Activated CD4-positive, alpha-beta T cell treated with anti-CD3 and anti-CD28 coated beads, Interleukin-2, amount 10 ng/mL, durations not matched to agents 7 days and 5 days (primary cell): Measurements from ENCODE around the gene RPS6KA4. TPM values are rescaled to one million over a fixed set of nuclear protein-coding genes. Genes with fewer than 3 reads are reported as not detected.
"Not testable (repeated sequence)": the region's sequence is repeated elsewhere in the genome, so short reads cannot be mapped to it uniquely, and the experiment has no call there.

Experiments used
- CTCF ChIA-PET: fragments of 350-600 bp; sonication (Branson Sonifier 250); formaldehyde crosslinking; loops from one replicate; lab custom pipeline; 2021; ENCODE audit warnings: antibody characterized with exemption; lab: Charles Lee
- POLR2A ChIA-PET: fragments of 350-600 bp; sonication (Branson Sonifier 250); formaldehyde crosslinking; loops from one replicate; lab custom pipeline; 2021; ENCODE audit warnings: antibody characterized with exemption; lab: Charles Lee
- DNase-seq: peaks from one replicate; pipeline ENCODE4 v3.0.0-alpha.2; 2020
- H3K27ac Mint-ChIP-seq: one replicate; pipeline ENCODE4 v1.8.0; 2021; ENCODE audit warnings: mild to moderate bottlenecking, moderate library complexity, mixed read lengths
- H3K27me3 Mint-ChIP-seq: one replicate; pipeline ENCODE4 v1.8.0; 2021; ENCODE audit warnings: mixed read lengths
- H3K36me3 Mint-ChIP-seq: one replicate; pipeline ENCODE4 v1.8.0; 2021; ENCODE audit warnings: low read depth, mixed read lengths
- H3K4me1 Mint-ChIP-seq: one replicate; pipeline ENCODE4 v1.8.0; 2021; ENCODE audit warnings: mixed read lengths
- H3K4me3 Mint-ChIP-seq: one replicate; pipeline ENCODE4 v1.8.0; 2021; ENCODE audit warnings: mild to moderate bottlenecking, moderate library complexity, mixed read lengths
- H3K9me3 Mint-ChIP-seq: one replicate; pipeline ENCODE4 v1.8.0; 2021; ENCODE audit warnings: mixed read lengths
- total RNA-seq, 2 experiments: library from RNA; stranded (reverse); gene quantifications; one replicate each; pipeline ENCODE4 v1.2.3, GENCODE V29; 2021

The RPS6KA4 gene
- total RNA-seq, result 10 to 100 TPM; 31.0 to 43.0 TPM

GRCh38 chr11:64358907-64359711, at the start of gene RPS6KA4:
Gene RPS6KA4, plus strand, starts transcription at chr11:64359162. Its CDS starts 74 bp downstream, at chr11:64359236.
- Mint-ChIP-seq H3K9me3 (no peaks in the 10 kb centered on the region), H3K27ac (peak within 1 kb of the TSS; percentile 87), H3K4me3 (peak within 1 kb of the TSS; percentile 97), H3K36me3 (peaks cover 31% of the 10 kb centered on the region), H3K4me1 (peaks cover 48% of the 10 kb centered on the region), H3K27me3 (no peaks in the 10 kb centered on the region)
- CTCF ChIA-PET, result interaction anchor here (0.7 to 3.1 kb wide), 9 partner anchors 9 to 54 kb away, joined by 3 to 17 read pairs (median 4); no protein-coding TSS in a partner anchor
- POLR2A ChIA-PET, result no interaction called here
- DNase-seq, result peak; percentile 50

GRCh38 chr11:64312947-64313346, 46.0 kb upstream of the RPS6KA4 start:
- peaks cover 23% of the 10 kb centered on the region for H3K36me3 Mint-ChIP-seq
- CTCF ChIA-PET, result interaction anchor here (0.6 to 2.5 kb wide), 4 partner anchors 9 to 1352 kb away, joined by 3 to 12 read pairs (median 3); no protein-coding TSS in a partner anchor
- no peaks in the 10 kb centered on the region for H3K27me3 Mint-ChIP-seq
- no peaks in the 10 kb centered on the region for H3K9me3 Mint-ChIP-seq
- peaks cover 36% of the 10 kb centered on the region for H3K4me1 Mint-ChIP-seq
- POLR2A ChIA-PET, result no interaction called here
- peak overlapping the region; percentile 65 for H3K27ac Mint-ChIP-seq
- H3K4me3 Mint-ChIP-seq, result no peak overlapping the region
- no peak for DNase-seq

- no peaks in the 10 kb centered on the region for H3K9me3 Mint-ChIP-seq
- CTCF ChIA-PET, result interaction anchor here (0.6 to 2.5 kb wide), 6 partner anchors 9 to 1352 kb away, joined by 3 to 12 read pairs (median 3); no protein-coding TSS in a partner anchor
- no peak for DNase-seq
- no peak overlapping the region for H3K27ac Mint-ChIP-seq
- POLR2A ChIA-PET, result no interaction called here
- no peaks in the 10 kb centered on the region for H3K27me3 Mint-ChIP-seq
- peaks cover 39% of the 10 kb centered on the region for H3K4me1 Mint-ChIP-seq
- no peak overlapping the region for H3K4me3 Mint-ChIP-seq
- peaks cover 23% of the 10 kb centered on the region for H3K36me3 Mint-ChIP-seq
These were observed 45.3 kb upstream of the RPS6KA4 start for GRCh38 chr11:64313491-64314145.

GRCh38 chr11:64314146-64314804, 44.7 kb upstream of the RPS6KA4 start:
- no peak for DNase-seq
- H3K27ac Mint-ChIP-seq, result no peak overlapping the region
- H3K9me3 Mint-ChIP-seq, result no peaks in the 10 kb centered on the region
- ChIA-PET CTCF (interaction anchor here (1.2 to 2.5 kb wide), 3 partner anchors 10 to 18 kb away, joined by 3 to 12 read pairs (median 4); no protein-coding TSS in a partner anchor), POLR2A (no interaction called here)
- no peaks in the 10 kb centered on the region for H3K27me3 Mint-ChIP-seq
- H3K4me1 Mint-ChIP-seq, result peaks cover 44% of the 10 kb centered on the region
- H3K4me3 Mint-ChIP-seq, result no peak overlapping the region
- H3K36me3 Mint-ChIP-seq, result peaks cover 23% of the 10 kb centered on the region

GRCh38 chr11:64314805-64315561, 44.0 kb upstream of the RPS6KA4 start:
- POLR2A ChIA-PET, result no interaction called here
- H3K27me3 Mint-ChIP-seq, result no peaks in the 10 kb centered on the region

GRCh38 chr11:64315667-64316526, 43.1 kb upstream of the RPS6KA4 start:
- not testable (repeated sequence) for DNase-seq
- H3K4me3 Mint-ChIP-seq, result peak overlapping the region; percentile 94
- H3K4me1 Mint-ChIP-seq, result peaks cover 44% of the 10 kb centered on the region

More at GRCh38 chr11:64314805-64315561, 44.0 kb upstream of the RPS6KA4 start:
- Mint-ChIP-seq H3K27ac (no peak overlapping the region), H3K36me3 (peaks cover 23% of the 10 kb centered on the region), H3K4me1 (peaks cover 48% of the 10 kb centered on the region), H3K4me3 (no peak overlapping the region), H3K9me3 (no peaks in the 10 kb centered on the region)
- CTCF ChIA-PET, result interaction anchor here (1.2 to 2.5 kb wide), 3 partner anchors 11 to 17 kb away, joined by 3 to 12 read pairs (median 4); no protein-coding TSS in a partner anchor
- DNase-seq, result no peak

GRCh38 chr11:64316672-64317324, 42.2 kb upstream of the RPS6KA4 start:
- Mint-ChIP-seq H3K27ac (peak overlapping the region; percentile 99), H3K27me3 (no peaks in the 10 kb centered on the region), H3K4me1 (peaks cover 44% of the 10 kb centered on the region), H3K36me3 (peaks cover 32% of the 10 kb centered on the region), H3K9me3 (no peaks in the 10 kb centered on the region), H3K4me3 (peak overlapping the region; percentile 94)
- DNase-seq, result peak; percentile 45
- CTCF ChIA-PET, result interaction anchor here (0.7 to 5.0 kb wide), 18 partner anchors 11 to 132 kb away, joined by 3 to 54 read pairs (median 5); partner anchors contain the start of genes ESRRA, FERMT3, PLCB3 and STIP1
- POLR2A ChIA-PET, result interaction anchor here (0.6 to 1.4 kb wide), 7 partner anchors 12 to 1335 kb away, joined by 3 to 12 read pairs (median 5); partner anchors contain the start of genes BAD, ESRRA and FERMT3

More at GRCh38 chr11:64315667-64316526, 43.1 kb upstream of the RPS6KA4 start:
- H3K27me3 Mint-ChIP-seq, H3K9me3 Mint-ChIP-seq: not testable (repeated sequence)
- ChIA-PET POLR2A (interaction anchor here (0.6 to 1.1 kb wide), 2 partner anchors 11 to 413 kb away, joined by 3 to 5 read pairs; partner anchors contain the start of gene ESRRA), CTCF (interaction anchor here (2.8 to 5.0 kb wide), 3 partner anchors 10 to 110 kb away, joined by 19 to 54 read pairs (median 35); partner anchors contain the start of genes ESRRA and FERMT3)
- H3K27ac Mint-ChIP-seq, result peak overlapping the region; percentile 99
- peaks cover 26% of the 10 kb centered on the region for H3K36me3 Mint-ChIP-seq

- peak; percentile 99 for DNase-seq
- H3K4me1 Mint-ChIP-seq, result peaks cover 43% of the 10 kb centered on the region
- CTCF ChIA-PET, result interaction anchor here (0.7 to 5.0 kb wide), 22 partner anchors 10 to 317 kb away, joined by 3 to 54 read pairs (median 4); partner anchors contain the start of genes ESRRA, FERMT3, PLCB3 and STIP1
- no peaks in the 10 kb centered on the region for H3K9me3 Mint-ChIP-seq
- peaks cover 31% of the 10 kb centered on the region for H3K36me3 Mint-ChIP-seq
- H3K27me3 Mint-ChIP-seq, result no peaks in the 10 kb centered on the region
- peak within 1 kb of the TSS; percentile 99 for H3K27ac Mint-ChIP-seq
- H3K4me3 Mint-ChIP-seq, result peak within 1 kb of the TSS; percentile 94
- POLR2A ChIA-PET, result interaction anchor here (0.5 to 1.4 kb wide), 9 partner anchors 10 to 1334 kb away, joined by 3 to 12 read pairs (median 4); partner anchors contain the start of genes BAD, ESRRA and FERMT3
These were observed 41.5 kb upstream of the RPS6KA4 start, which contains the start of gene TRMT112 for GRCh38 chr11:64317325-64317960. Gene TRMT112, minus strand, starts transcription at chr11:64317559. Its CDS starts 33 bp downstream, at chr11:64317526.

GRCh38 chr11:64317961-64318765, 40.8 kb upstream of the RPS6KA4 start, which contains the start of gene PRDX5:
Gene PRDX5, plus strand, starts transcription at chr11:64318121. Its CDS starts 95 bp downstream, at chr11:64318216.
- Mint-ChIP-seq H3K4me3 (peak within 1 kb of the TSS; percentile 94), H3K27me3 (no peaks in the 10 kb centered on the region), H3K9me3 (no peaks in the 10 kb centered on the region), H3K27ac (peak within 1 kb of the TSS; percentile 99), H3K36me3 (peaks cover 26% of the 10 kb centered on the region), H3K4me1 (peaks cover 35% of the 10 kb centered on the region)
- DNase-seq, result peak; percentile 96
- POLR2A ChIA-PET, result interaction anchor here (0.5 to 1.4 kb wide), 7 partner anchors 11 to 131 kb away, joined by 3 to 12 read pairs (median 5); partner anchors contain the start of genes BAD and FERMT3
- CTCF ChIA-PET, result interaction anchor here (0.6 to 5.0 kb wide), 22 partner anchors 9 to 318 kb away, joined by 3 to 54 read pairs (median 4); partner anchors contain the start of genes ESRRA, FERMT3, PLCB3 and STIP1
